Measurements from ENCODE around the gene ADIRF. TPM values are rescaled to one million over a fixed set of nuclear protein-coding genes. Genes with fewer than 3 reads are reported as not detected.
A peak's percentile ranks its signal among the peaks of the same experiment; 100 is the strongest.
"Not testable (repeated sequence)": the region's sequence is repeated elsewhere in the genome, so short reads cannot be mapped to it uniquely, and the experiment has no call there.

The ADIRF gene
- total RNA-seq, 1 experiment from 2014 or later, result 0.34 TPM

DNA sequence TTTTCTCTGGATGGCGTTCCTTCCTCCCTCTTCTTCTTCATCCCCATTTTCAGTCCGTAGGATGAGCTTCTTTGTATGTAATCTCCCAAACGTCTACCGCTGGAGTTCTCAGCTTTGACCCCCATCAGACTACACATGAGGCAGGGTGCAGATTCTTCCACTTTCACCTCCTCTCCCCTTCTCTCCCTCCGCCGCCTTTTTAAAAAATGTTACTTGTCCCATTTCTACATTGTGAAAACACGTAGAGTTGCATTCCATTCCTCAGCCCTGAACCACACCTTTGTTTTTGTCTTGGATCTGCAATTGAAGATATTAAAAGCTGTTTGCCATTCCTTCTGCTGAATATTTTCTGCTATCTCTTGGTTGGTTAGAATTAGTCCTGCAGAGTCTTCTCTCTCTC, 6.2 kb downstream of the ADIRF start:
- H3K27ac ChIP-seq, result no peak overlapping the region
- no peaks in the 10 kb centered on the region for H3K27me3 ChIP-seq
- peaks cover 14% of the 10 kb centered on the region for H3K4me1 ChIP-seq
- H3K4me3 ChIP-seq, result no peak overlapping the region
- H3K9me3 ChIP-seq (replicated peaks), result no peaks in the 10 kb centered on the region
- no peaks in the 10 kb centered on the region for H3K36me3 ChIP-seq
- no peak for DNase-seq

DNA sequence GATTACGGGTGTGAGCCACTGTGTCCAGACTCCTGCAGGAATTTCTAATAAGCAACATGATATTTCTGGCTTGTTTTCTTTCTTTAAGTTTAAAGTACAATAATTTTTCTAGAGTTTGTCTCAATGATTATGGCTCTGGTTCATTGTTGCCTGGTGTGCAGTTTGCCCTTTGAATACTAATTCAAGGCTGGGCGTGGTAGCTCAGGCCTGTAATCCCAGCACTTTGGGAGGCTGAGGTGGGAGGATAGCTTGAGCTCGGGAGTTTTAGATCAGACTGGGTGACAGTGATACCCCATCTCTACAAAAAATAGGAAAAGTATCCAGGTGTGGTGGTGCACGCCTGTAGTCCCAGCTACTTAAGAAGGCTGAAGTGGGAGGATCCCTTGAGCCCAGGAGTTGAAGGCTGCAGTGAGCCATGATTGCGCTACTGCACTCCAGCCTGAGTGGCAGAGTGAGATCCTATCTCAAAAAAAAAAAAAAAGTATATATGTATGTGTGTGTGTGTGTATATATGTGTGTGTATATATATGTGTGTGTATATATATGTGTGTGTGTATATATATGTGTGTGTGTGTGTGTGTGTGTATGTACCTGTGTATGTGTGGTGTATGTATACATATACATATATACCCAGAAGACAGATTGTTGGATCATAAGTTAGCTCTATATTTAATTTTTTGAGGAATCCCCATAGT, 8.2 kb downstream of the ADIRF start:
- no peak for DNase-seq
- Histone ChIP-seq H3K27ac (no peak overlapping the region), H3K4me3 (no peak overlapping the region), H3K9me3 (replicated peaks) (no peaks in the 10 kb centered on the region), H3K36me3 (no peaks in the 10 kb centered on the region), H3K27me3 (no peaks in the 10 kb centered on the region), H3K4me1 (peaks cover 11% of the 10 kb centered on the region; the same call in 1 of the 2 replicates)

DNA sequence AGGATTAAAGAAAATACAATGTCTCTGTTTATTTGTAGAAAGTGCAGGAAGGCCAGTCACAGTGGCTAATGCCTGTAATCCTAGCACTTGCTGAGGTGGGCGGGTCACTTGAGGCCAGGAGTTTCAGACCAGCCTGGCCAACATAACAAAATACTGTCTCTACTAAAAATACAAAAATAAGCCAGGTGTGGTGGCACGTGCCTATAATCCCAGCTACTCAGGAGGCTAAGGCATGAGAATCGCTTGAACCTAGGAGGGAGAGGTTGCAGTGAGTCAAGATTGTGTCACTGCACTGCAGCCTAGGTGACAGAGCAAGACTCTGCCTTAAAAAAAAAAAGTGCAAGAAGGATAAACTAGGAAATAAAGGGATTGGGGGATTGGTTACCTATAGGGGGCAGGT, 10.2 kb downstream of the ADIRF start:
- H3K4me3 ChIP-seq; H3K36me3 ChIP-seq; H3K27ac ChIP-seq; H3K27me3 ChIP-seq; H3K9me3 ChIP-seq (replicated peaks): not testable (repeated sequence)
- H3K4me1 ChIP-seq, result peaks cover 11% of the 10 kb centered on the region; the same call in 1 of the 2 replicates
- peak in 1 of 2 experiments; percentile 42 for DNase-seq

DNA sequence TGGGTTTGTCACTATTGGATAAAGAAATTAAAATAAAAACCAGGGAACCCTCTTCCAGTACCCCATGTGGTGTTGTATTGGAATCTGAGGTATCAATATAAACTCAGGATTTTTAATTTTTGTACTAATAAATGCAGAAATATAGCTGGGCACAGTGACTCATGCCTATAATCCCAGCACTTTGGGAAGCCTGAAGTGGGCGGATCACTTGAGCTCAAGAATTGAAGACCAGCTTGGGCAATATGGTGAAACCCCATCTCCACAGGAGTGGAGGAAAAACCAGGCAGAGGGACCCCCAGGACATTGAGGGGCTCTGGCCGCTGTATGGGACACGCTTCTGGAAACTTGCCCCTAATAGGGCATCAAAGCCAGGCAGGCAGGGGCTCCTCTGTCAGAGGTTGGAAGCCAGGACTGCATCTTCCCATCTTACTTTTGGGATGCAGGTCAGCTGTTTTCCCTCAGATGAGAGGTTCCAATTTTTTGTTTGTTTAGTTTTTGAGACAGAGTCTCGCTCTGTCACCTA, 11.1 kb downstream of the ADIRF start:
- H3K27me3 ChIP-seq, result no peaks in the 10 kb centered on the region
- H3K9me3 ChIP-seq (replicated peaks), result no peaks in the 10 kb centered on the region
- H3K4me3 ChIP-seq, result no peak overlapping the region
- no peak overlapping the region for H3K27ac ChIP-seq
- H3K36me3 ChIP-seq, result no peaks in the 10 kb centered on the region
- DNase-seq, result no peak
- H3K4me1 ChIP-seq, result peaks cover 11% of the 10 kb centered on the region; the same call in 1 of the 2 replicates

DNA sequence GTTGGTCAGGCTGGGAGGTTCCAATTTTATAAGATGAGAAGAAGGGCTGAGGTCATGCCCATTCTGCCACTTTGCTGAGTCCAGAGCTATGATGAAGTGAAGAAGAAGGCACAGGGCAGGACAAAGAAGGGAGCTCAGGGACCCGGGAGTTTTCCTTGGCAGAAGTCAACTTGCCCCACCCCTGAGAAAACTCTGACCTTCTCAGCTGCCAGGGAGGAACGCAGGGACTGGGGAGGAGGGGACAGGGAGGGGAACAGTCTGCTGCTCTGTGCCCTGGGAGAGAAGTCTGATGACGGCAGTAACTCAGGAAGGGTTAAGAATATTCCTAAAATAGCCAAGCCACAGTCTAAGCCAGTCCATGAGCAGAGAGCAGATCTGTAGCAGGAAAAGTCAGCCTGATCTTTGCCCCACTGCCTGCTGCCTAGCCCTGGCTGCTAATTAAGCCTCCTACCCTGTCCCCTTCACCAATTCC, 11.7 kb downstream of the ADIRF start:
- no peaks in the 10 kb centered on the region for H3K36me3 ChIP-seq
- H3K27me3 ChIP-seq, result no peaks in the 10 kb centered on the region
- peaks cover 11% of the 10 kb centered on the region; the same call in 1 of the 2 replicates for H3K4me1 ChIP-seq
- no peak overlapping the region for H3K4me3 ChIP-seq
- DNase-seq, result peak in 1 of 2 experiments; percentile 27
- no peak overlapping the region for H3K27ac ChIP-seq
- no peaks in the 10 kb centered on the region for H3K9me3 ChIP-seq (replicated peaks)

DNA sequence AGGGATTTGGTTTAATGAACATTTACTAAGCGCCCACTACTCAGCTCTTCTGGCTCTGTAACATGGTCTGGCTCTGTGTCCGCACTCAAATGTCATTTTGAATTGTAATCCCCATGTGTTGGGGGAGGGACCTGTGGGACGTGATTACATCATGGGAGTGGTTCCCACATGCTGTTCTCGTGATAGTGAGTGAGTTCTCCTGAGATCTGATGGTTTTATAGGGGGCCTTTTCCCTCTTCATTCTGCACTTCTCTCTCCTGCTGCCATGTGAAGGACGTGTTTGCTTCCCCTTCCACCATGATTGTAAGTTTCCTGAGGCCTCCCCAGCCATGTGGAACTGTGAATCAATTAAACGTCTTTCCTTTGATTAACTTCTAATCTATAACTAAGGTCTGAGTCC, 12.7 kb downstream of the ADIRF start:
- H3K27me3 ChIP-seq; H3K27ac ChIP-seq; H3K36me3 ChIP-seq; H3K9me3 ChIP-seq (replicated peaks); DNase-seq; H3K4me3 ChIP-seq: not testable (repeated sequence)
- peaks cover 11% of the 10 kb centered on the region; the same call in 1 of the 2 replicates for H3K4me1 ChIP-seq

DNA sequence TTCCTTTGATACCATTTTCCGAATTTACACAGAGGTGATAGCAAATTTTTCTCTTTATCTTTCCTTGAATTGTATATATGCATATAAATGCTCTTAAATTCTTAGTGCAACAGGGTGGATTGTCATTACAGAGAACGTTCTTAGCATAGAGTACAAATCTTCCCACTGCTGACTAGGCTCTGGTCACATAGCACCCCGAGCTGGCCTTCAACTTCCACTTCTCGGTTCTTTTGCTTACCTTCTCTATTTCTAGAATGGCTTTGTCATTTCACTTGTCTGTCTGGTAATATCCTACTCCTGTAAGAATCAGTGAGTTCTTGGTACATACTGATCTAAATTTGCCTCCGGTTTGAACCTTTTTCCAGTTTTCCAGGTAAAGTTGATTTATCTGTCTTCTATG, 13.4 kb downstream of the ADIRF start:
- Histone ChIP-seq H3K27ac (no peak overlapping the region), H3K9me3 (replicated peaks) (no peaks in the 10 kb centered on the region), H3K4me1 (peaks cover 11% of the 10 kb centered on the region; the same call in 1 of the 2 replicates), H3K27me3 (no peaks in the 10 kb centered on the region), H3K36me3 (no peaks in the 10 kb centered on the region), H3K4me3 (no peak overlapping the region)
- DNase-seq, result no peak

DNA sequence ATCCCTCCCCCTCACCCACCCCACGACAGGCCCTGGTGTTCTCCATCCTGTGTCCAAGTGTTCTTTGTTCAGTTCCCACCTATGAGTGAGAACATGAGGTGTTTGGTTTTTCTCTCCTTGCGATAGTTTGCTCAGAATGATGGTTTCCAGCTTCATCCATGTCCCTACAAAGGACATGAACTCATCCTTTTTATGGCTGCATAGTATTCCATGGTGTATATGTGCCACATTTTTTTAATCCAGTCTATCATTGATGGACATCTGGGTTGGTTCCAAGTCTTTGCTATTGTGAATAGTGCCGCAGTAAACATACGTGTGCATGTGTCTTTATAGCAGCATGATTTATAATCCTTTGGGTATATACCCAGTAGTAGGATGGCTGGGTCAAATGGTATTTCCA, 16.2 kb downstream of the ADIRF start:
- H3K27ac ChIP-seq, H3K36me3 ChIP-seq: not testable (repeated sequence)

DNA sequence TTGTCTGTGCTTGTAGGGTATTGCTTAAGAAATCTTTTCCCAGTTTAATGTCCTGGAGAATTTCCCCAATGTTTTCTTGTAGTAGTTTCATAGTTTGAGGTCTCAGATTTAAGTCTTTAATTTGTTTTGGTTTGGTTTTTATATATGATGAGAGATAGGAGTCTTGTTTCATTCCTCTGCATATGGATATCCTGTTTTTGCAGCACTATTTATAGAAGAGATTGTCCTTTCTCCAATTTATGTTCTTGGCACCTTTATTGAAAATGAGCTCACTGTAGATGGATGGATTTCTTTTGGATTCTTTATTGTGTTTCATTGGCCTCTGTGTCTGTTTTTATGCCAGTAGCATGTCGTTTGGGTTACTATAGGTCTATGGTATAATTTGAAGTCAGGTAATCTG, 20.2 kb downstream of the ADIRF start:
- no peaks in the 10 kb centered on the region for H3K4me1 ChIP-seq
- H3K9me3 ChIP-seq (replicated peaks), result no peaks in the 10 kb centered on the region
- no peaks in the 10 kb centered on the region for H3K27me3 ChIP-seq
- H3K36me3 ChIP-seq, result no peaks in the 10 kb centered on the region
- H3K27ac ChIP-seq, result no peak overlapping the region
- DNase-seq, result no peak
- H3K4me3 ChIP-seq, result no peak overlapping the region

More for the DNA sequence above, 16.2 kb downstream of the ADIRF start:
- not testable (repeated sequence) for DNase-seq; H3K4me3 ChIP-seq; H3K4me1 ChIP-seq; H3K27me3 ChIP-seq; H3K9me3 ChIP-seq (replicated peaks)

DNA sequence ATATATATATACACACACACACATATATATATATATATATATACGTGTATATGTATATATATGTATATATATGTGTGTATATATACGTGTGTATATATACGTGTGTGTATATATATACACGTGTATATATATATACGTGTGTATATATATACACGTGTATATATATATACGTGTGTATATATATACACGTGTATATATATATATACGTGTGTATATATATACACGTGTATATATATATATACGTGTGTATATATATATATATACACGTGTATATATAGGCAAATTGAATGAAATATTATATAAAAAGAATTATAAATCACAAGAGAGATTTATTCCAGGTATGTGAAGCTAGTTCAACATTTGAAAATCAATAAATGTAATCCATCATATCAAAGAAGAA, 23.1 kb downstream of the ADIRF start:
- H3K27me3 ChIP-seq; H3K36me3 ChIP-seq; H3K4me3 ChIP-seq; DNase-seq; H3K27ac ChIP-seq; H3K4me1 ChIP-seq; H3K9me3 ChIP-seq (replicated peaks): not testable (repeated sequence)

DNA sequence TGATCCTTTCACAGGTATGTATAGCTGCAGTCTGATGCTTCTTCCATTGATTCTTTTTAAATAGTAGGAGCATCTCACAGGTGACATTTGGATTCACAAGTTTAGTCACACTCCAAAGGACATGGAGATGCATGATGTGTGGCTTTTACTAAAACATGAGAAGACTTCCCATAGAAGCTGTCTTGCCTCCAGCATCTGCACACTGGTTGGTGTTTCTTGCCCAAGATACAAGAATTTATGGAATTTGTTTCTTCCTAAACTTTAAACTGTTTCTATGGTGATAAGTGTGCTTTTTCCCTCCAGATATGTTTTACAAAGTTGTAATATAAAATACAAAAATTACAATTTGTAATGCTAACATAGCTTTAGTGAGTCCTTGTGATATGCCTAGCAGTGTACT, 24.2 kb downstream of the ADIRF start:
- no peak overlapping the region for H3K4me3 ChIP-seq
- no peaks in the 10 kb centered on the region for H3K36me3 ChIP-seq
- no peaks in the 10 kb centered on the region for H3K27me3 ChIP-seq
- H3K9me3 ChIP-seq (replicated peaks), result no peaks in the 10 kb centered on the region
- H3K27ac ChIP-seq, result no peak overlapping the region
- no peak for DNase-seq
- no peaks in the 10 kb centered on the region for H3K4me1 ChIP-seq

DNA sequence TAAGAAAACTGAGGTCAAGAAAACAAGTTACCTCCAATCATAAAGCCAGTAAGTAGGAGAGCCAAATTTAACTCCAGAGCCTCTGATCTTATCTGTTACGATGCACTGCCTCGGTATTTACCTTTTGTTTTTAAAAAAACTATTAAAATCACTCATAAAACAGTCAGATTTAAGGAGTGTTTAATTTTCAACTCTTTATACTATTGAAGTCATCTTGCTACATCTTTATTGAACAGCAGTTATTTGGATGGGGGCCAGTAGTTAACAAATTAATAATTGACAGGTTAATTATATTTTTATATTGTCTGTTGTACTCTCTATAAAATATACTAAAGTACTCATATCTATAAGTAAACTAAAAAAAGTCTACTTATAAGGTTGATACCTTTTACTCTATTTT, 24.6 kb downstream of the ADIRF start:
- H3K4me1 ChIP-seq, result no peaks in the 10 kb centered on the region

DNA sequence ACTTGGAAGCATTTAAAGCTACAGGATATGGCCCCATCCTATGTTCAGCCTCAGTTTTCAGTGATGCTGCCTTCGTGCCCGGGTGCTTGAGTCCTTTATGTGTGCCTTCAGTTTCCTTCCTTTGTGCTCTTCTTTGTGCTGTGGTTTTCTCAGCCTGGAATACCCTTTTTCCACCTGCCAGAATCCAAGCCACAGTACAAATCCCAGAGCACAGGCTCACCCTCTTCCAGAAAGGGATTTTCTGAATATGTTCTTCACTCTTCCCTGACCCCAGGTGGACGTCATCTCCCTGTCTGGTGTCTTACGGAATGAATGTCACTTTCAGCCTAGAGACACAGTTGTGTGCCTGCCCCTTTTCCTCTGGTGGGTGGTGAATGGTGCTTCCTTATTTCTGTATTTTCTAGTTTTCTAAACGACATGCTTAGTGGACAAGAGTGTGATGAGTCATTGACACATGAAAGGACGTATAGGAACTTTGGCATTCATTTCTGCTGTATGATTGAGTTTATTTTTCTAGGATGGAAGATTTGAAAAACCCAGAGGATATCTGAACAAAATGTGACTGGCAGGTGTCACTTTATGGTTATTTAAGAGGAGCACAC, 31.6 kb downstream of the ADIRF start:
- H3K9me3 ChIP-seq (replicated peaks); DNase-seq; H3K4me1 ChIP-seq; H3K36me3 ChIP-seq; H3K27me3 ChIP-seq; H3K27ac ChIP-seq; H3K4me3 ChIP-seq: not testable (repeated sequence)

More for the DNA sequence above, 24.6 kb downstream of the ADIRF start:
- H3K4me3 ChIP-seq, result no peak overlapping the region
- H3K36me3 ChIP-seq, result no peaks in the 10 kb centered on the region
- no peaks in the 10 kb centered on the region for H3K9me3 ChIP-seq (replicated peaks)
- H3K27ac ChIP-seq, result no peak overlapping the region
- DNase-seq, result no peak
- no peaks in the 10 kb centered on the region for H3K27me3 ChIP-seq

DNA sequence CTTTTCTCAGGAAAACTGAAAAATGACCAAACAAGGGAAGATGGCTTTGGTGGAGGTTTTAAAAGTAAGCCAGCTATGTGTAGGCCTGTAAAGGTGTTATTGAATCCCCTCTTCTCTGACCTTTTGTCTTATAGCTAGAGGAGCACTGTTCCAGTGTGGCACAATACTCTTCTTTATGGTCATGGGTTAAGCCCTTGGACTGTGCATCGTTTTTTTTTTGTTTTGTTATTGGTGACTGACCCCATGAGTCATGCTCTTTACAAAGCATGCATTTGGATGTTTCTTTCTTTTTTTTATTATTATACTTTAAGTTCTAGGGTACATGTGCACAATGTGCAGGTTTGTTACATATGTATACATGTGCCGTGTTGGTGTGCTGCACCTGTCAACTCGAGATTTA, 32.2 kb downstream of the ADIRF start:
- H3K4me1 ChIP-seq, result no peaks in the 10 kb centered on the region
- DNase-seq, result no peak
- H3K4me3 ChIP-seq, result no peak overlapping the region
- H3K27me3 ChIP-seq, result no peaks in the 10 kb centered on the region
- H3K27ac ChIP-seq, result no peak overlapping the region
- no peaks in the 10 kb centered on the region for H3K9me3 ChIP-seq (replicated peaks)
- no peaks in the 10 kb centered on the region for H3K36me3 ChIP-seq

DNA sequence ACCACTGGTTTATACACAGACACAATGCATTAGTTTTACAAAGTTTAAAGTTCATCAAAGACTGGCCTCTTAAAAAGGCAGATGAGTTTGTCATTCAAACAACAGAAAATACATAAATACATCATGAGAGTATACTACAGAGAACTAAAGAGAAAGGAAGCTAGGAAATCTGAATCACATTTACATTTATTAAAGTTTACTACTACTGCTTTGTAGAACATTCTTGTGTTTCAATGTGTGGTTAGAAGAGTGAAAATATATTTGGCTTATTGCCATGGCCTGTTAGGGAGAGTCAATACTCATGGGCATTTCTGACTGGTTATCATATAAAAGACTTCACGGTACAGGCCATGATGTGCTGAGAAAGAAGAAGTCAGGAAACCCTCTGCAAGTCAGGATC, 38.8 kb downstream of the ADIRF start:
- H3K9me3 ChIP-seq (replicated peaks); H3K4me1 ChIP-seq; DNase-seq; H3K4me3 ChIP-seq; H3K27me3 ChIP-seq; H3K36me3 ChIP-seq; H3K27ac ChIP-seq: not testable (repeated sequence)

DNA sequence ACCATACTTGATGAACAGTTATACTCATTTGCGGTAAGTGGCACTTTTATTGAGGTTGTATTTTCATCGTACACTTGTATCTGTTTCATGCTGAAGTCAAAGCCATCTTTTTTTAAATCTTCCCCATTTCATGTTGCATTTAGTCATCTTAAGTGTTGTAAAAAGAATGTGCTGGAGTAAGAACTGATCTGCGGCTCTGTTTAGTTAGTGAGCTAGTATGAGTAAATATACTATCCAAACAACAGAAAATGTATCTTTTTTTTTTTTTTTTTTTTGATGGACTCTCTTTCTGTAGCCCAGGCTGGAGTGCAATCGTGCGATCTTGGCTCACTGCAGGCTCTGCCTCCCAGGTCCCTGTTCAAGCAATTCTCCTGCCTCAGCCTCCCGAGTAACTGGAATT, 39.4 kb downstream of the ADIRF start:
- H3K9me3 ChIP-seq (replicated peaks); H3K27ac ChIP-seq; H3K36me3 ChIP-seq; H3K4me1 ChIP-seq; H3K4me3 ChIP-seq; H3K27me3 ChIP-seq; DNase-seq: not testable (repeated sequence)

Data from SJCRH30 (cell line).